ENCODE measurements around the gene SERPINB10. TPM values are rescaled to one million over a fixed set of nuclear protein-coding genes. Genes with fewer than 3 reads are reported as not detected.

Gene SERPINB10
- total RNA-seq, 2 donors from 2014 or later, result not detected

DNA sequence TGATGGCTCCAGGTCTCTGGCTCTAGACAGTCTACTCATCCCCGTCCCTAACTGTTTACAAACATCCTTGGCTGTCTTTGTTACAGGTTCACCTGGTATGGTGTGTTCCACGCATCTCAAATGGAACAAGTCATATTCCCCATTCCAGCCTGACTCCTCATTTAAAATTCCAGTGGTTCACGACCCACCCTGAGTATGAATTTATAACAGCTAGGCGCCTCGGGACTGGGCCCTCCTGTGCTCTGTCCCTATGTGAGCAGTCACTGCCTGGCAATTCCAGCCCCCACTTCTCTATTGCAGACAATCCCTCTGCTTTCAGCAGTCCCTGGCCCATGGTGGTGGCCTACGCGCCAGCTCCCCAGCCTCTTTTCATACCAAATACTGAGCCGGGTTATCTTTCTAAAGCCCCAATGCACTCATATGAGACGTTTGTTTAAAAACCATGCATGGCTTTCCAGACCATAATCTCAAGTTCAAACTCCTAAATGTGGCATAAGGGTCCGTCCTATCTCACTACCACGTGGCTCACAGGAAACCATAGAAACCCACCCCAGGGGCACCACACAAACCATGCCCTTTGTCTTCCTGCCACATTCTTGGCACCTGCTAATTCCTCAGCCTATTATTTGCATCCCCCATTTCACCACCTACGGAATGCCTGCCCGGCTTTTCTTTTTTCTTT is 63.7 kb downstream of the SERPINB10 start:
- DNase-seq, result no peak
- ATAC-seq, result no peak
- intact Hi-C loops (cut with DNase I, micrococcal nuclease), result no loop called here

- no peak for ATAC-seq
- DNase-seq, result no peak
- intact Hi-C loops (cut with DNase I, micrococcal nuclease), result no loop called here
Observed at GRCh38 chr18:63972002-63972376, 64.2 kb downstream of the SERPINB10 start.

DNA sequence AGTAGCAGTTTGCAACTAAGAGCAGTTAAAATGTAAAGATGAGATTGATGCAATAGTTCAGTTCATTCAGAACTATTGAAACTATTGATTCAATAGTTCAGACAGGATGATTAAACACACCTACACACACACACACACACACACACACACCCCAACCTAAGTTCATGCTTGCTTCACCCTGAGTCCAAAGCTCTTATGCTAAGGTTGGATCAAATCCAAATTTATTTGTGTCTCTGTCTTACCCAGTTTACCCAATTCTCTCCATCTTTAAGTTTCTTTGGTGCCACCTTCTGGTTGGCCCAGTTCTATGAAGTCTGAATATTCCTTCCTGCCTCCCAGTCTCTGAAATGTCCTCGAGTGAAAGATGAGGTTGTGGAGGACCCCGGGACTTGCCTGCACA is 67.2 kb downstream of the SERPINB10 start:
- ATAC-seq, result no peak
- intact Hi-C loops (cut with DNase I, micrococcal nuclease), result no loop called here
- DNase-seq, result peak; percentile 39 to 49

- intact Hi-C loops (cut with DNase I, micrococcal nuclease), result no loop called here
- ATAC-seq, result no peak
- DNase-seq, result no peak
Observed at GRCh38 chr18:63975628-63976027, 67.9 kb downstream of the SERPINB10 start.

DNA sequence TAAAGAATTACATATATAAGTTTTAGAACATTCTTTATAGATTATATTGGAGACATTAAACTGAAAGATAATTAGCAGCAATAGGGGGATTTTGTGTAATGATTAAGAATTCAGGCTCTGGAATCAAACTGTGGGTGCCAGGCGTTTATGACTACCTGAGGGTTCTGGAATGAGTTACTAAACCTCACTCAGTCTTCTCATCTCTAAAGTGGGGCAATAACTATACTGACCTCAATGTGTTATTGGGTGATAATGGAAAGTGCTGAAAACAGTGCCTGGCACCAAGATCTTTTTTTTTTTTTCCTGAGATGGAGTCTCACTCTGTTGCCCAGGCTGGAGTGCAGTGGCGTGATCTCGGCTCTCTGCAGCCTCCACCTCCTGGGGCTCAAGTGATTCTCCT is 69.3 kb downstream of the SERPINB10 start:
- intact Hi-C loops (cut with DNase I, micrococcal nuclease), result no loop called here
- DNase-seq (no peak), ATAC-seq (no peak)

- ATAC-seq, result peak; percentile 78
- intact Hi-C loops (cut with DNase I, micrococcal nuclease), result no loop called here
Observed at GRCh38 chr18:63979409-63979920, 71.7 kb downstream of the SERPINB10 start.

GRCh38 chr18:63980027-63980426 is 72.3 kb downstream of the SERPINB10 start:
- no peak for ATAC-seq
- DNase-seq, result no peak
- intact Hi-C loops (cut with DNase I, micrococcal nuclease), result no loop called here

More at GRCh38 chr18:63979409-63979920, 71.7 kb downstream of the SERPINB10 start:
- DNase-seq, result peak; percentile 35 to 40

- intact Hi-C loops (cut with DNase I, micrococcal nuclease), result no loop called here
- no peak for ATAC-seq
Observed at GRCh38 chr18:63980896-63981460, 73.2 kb downstream of the SERPINB10 start.

GRCh38 chr18:63981719-63982118 is 74.0 kb downstream of the SERPINB10 start:
- peak; percentile 46 for ATAC-seq
- intact Hi-C loops (cut with DNase I, micrococcal nuclease), result no loop called here

More at GRCh38 chr18:63980896-63981460, 73.2 kb downstream of the SERPINB10 start:
- DNase-seq, result no peak

GRCh38 chr18:63982361-63982760 is 74.6 kb downstream of the SERPINB10 start:
- ATAC-seq (no peak), DNase-seq (no peak)
- intact Hi-C loops (cut with DNase I, micrococcal nuclease), result no loop called here

More at GRCh38 chr18:63981719-63982118, 74.0 kb downstream of the SERPINB10 start:
- no peak for DNase-seq

Other genes starting within 250 kb of the SERPINB10 start
- gene SERPINB3, start 246.1 kb upstream of the SERPINB10 start, total RNA-seq, result not detected
- not detected for gene SERPINB11, start 205.0 kb upstream of the SERPINB10 start, total RNA-seq
- under 1 TPM in 1 of 2 donors, not detected in 1; 0.22 TPM for gene SERPINB7, start 132.5 kb upstream of the SERPINB10 start, total RNA-seq
- not detected for gene SERPINB2, start 20.3 kb upstream of the SERPINB10 start, total RNA-seq
- under 1 TPM in 1 of 2 donors, not detected in 1; 0.55 TPM for gene HMSD, start 41.3 kb downstream of the SERPINB10 start, total RNA-seq
- 10 to 100 TPM; 19.3 to 37.8 TPM for gene SERPINB8, start 62.1 kb downstream of the SERPINB10 start, total RNA-seq
- gene LINC00305, start 241.1 kb downstream of the SERPINB10 start, total RNA-seq, result not detected